ENCODE data around the gene EDA2R. TPM values are rescaled to one million over a fixed set of nuclear protein-coding genes. Genes with fewer than 3 reads are reported as not detected.

Gene EDA2R
- 12.8 and 14.5 TPM in 2 replicates for total RNA-seq

GRCh38 chrX:66638591-66639500, at the start of gene EDA2R:
EDA2R (minus strand) TSS chrX:66639078; CDS start chrX:66616020, 23,058 bp downstream.

Data from bronchial smooth muscle cell (primary cell).